ENCODE data around the gene PRR5L. TPM values are rescaled to one million over a fixed set of nuclear protein-coding genes. Genes with fewer than 3 reads are reported as not detected.

Gene PRR5L
- total and polyA plus RNA-seq, 12 donors, result 1.7 to 10.2 (median 7.3) TPM

DNA sequence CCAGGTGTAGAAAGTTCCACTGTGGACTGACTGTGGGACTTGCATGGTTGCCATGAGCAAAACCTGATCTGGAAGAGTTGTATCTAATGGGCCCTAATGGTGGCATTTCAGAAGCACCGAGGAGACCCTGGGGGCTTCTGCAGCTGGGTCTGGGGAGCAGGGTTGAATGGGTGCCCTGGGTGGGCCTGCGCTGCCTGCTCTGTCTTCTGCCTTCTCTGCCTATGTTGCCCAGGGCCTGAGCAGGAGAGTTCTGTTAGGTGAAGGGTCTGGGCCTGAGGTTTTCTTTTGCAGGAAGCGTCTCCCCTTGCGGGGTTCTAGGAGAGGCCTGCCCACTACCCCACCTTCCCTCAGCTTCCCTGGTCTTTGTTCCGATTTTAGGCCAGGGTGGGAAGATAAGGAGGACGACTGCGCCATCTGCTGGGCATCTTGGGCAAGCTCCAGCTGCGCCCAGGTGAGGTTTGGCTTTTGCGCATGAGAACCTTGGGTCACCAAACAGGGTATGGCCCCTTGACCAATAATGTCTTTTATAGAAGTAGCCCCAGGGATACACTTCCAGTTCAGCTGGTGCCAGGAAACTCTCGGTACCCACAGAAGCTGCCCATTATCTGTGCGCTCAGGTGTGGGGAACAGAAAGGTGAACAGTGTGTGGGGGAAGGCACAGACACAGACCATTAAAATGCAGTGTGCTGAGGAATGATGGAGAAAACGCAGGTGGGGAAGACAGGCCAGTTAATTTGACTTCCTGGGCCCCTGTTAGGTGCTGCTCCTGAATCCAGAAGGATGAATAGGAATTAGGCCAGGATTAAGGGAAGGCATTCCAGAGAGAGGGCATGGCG is 30.1 kb upstream of the PRR5L start:
- peak; percentile 36 to 80 (median 53) for DNase-seq
- no peaks in the 10 kb centered on the region for H3K9me3 ChIP-seq (replicated peaks in 1 of 3)
- no peak overlapping the region for H3K27ac ChIP-seq
- H3K36me3 ChIP-seq (replicated peaks in 1 of 2), result no peaks in the 10 kb centered on the region
- WGBS, 4 donors, result 24 to 69% (median 29%) methylated on average over 6 to 13 of the region's 13 CpGs
- no peaks in the 10 kb centered on the region for H3K4me1 ChIP-seq (replicated peaks in 1 of 2)
- no peak overlapping the region for H3K4me3 ChIP-seq
- H3K27me3 ChIP-seq, result no peaks in the 10 kb centered on the region
- no peak for TF ChIP-seq POLR2A (IDR thresholded peaks at IDR 0.05)
- TF ChIP-seq, protein P1, sequence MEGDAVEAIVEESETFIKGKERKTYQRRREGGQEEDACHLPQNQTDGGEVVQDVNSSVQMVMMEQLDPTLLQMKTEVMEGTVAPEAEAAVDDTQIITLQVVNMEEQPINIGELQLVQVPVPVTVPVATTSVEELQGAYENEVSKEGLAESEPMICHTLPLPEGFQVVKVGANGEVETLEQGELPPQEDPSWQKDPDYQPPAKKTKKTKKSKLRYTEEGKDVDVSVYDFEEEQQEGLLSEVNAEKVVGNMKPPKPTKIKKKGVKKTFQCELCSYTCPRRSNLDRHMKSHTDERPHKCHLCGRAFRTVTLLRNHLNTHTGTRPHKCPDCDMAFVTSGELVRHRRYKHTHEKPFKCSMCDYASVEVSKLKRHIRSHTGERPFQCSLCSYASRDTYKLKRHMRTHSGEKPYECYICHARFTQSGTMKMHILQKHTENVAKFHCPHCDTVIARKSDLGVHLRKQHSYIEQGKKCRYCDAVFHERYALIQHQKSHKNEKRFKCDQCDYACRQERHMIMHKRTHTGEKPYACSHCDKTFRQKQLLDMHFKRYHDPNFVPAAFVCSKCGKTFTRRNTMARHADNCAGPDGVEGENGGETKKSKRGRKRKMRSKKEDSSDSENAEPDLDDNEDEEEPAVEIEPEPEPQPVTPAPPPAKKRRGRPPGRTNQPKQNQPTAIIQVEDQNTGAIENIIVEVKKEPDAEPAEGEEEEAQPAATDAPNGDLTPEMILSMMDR (IDR thresholded peaks at IDR 0.05), result peak; percentile 77 to 90 (median 86)
- intact Hi-C loops (cut with DNase I), result loop anchor here (2.0 to 10.0 kb wide), 5 partner anchors 431 to 781 kb away; partner anchors contain the start of gene FJX1 (in 1 of the 2)

DNA sequence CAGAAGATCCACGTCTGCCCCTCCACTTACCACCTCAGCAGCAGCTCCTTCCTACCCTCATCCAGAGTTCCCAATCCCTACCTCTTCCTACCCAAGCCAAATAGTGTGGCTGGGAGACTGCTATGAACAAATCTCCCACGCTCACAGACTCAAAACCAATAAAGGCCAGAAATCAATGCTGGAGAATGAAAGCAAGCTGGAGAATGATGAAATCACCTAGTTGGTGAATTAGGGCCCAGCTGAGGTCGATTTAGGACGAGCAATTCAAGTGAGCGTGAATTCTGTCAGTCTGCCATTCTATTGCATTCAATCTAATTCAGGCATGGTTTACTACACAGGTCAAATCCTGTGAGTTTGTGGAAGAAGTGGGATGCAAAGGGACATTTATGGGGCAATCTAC is 29.3 kb upstream of the PRR5L start:
- H3K27me3 ChIP-seq, result no peaks in the 10 kb centered on the region
- DNase-seq, result no peak
- intact Hi-C loops (cut with DNase I), result loop anchor here (2.0 to 10.0 kb wide), 5 partner anchors 432 to 782 kb away; partner anchors contain the start of gene FJX1 (in 1 of the 2)
- no peak overlapping the region for H3K27ac ChIP-seq
- H3K36me3 ChIP-seq (replicated peaks in 1 of 2), result no peaks in the 10 kb centered on the region
- 58 to 66% (median 60%) methylated on average over 5 of the region's 5 CpGs for WGBS, 4 donors
- no peaks in the 10 kb centered on the region for H3K9me3 ChIP-seq (replicated peaks in 1 of 3)
- no peak for TF ChIP-seq POLR2A (IDR thresholded peaks at IDR 0.05)
- TF ChIP-seq, protein P1 (IDR thresholded peaks at IDR 0.05), result no peak
- no peak overlapping the region for H3K4me3 ChIP-seq
- H3K4me1 ChIP-seq (replicated peaks in 1 of 2), result no peaks in the 10 kb centered on the region

DNA sequence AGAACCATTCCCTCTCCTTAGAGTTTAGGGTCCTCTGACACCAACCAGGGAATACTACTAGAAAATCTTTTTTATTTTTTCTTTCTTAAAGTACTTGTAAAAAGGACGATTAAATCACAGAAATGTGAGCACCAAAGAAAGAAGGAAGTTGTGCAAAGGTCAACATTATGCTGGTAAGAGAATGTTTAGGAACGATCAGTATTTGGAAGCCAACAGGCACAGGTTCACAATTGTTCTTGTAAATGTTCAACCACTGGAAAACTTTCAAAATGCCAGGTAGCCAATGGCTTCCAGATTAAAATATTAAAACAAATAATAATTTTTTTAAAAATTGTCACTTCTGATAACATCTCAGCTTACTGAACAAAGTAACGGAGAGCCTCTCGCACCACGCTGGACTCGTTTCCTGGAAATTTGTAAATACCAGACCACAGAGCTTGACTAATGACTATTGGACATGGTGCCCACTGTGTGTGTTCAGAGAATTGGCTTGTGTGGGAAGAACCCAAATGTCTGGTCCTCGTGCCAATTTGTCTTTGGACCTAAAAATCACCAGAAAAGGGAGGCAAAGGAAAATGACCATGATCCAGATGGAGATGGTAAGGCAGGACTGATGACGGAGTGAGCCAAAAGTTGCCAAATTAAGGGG is 27.6 kb upstream of the PRR5L start:
- peaks cover 0 to 6% of the 10 kb centered on the region in 2 donors for H3K36me3 ChIP-seq (replicated peaks in 1 of 2)
- no peak for TF ChIP-seq POLR2A (IDR thresholded peaks at IDR 0.05)
- TF ChIP-seq, protein P1 (IDR thresholded peaks at IDR 0.05), result no peak
- H3K9me3 ChIP-seq (replicated peaks in 1 of 3), result no peaks in the 10 kb centered on the region
- H3K4me1 ChIP-seq (replicated peaks in 1 of 2), result no peaks in the 10 kb centered on the region
- no peak overlapping the region for H3K4me3 ChIP-seq
- no peak overlapping the region for H3K27ac ChIP-seq
- DNase-seq, result no peak
- WGBS, 4 donors, result 74 to 89% (median 80%) methylated on average over 8 of the region's 8 CpGs
- intact Hi-C loops (cut with DNase I), result loop anchor here (5.0 to 10.0 kb wide), 4 partner anchors 434 to 784 kb away; partner anchors contain the start of gene FJX1 (in 1 of the 2)
- no peaks in the 10 kb centered on the region for H3K27me3 ChIP-seq

DNA sequence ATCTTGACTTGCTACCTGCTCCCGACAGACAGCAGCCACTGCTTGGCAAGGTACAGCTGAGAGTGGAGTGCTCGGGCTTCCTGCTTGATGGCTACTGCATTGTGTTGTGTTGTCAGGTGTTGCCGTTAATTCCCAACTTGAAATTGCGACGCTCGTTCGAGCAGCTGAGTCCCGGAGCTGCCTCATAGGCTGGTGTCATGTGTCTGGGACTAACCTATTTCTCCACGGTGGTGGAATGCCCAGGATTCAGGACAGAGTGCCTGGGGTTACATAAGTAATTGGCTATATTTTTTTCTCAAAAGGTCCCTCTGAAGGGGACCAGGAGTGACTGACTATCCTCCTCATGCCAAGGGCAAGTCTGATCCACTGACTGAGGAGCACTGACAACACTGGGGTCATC is 25.4 kb upstream of the PRR5L start:
- H3K4me3 ChIP-seq, result no peak overlapping the region
- intact Hi-C loops (cut with DNase I), result no loop called here
- TF ChIP-seq, protein P1 (IDR thresholded peaks at IDR 0.05), result no peak
- no peak for TF ChIP-seq POLR2A (IDR thresholded peaks at IDR 0.05)
- 92 to 98% (median 94%) methylated on average over 8 to 9 of the region's 9 CpGs for WGBS, 4 donors
- H3K27me3 ChIP-seq, result no peaks in the 10 kb centered on the region
- no peak overlapping the region for H3K27ac ChIP-seq
- DNase-seq, result no peak
- H3K4me1 ChIP-seq (replicated peaks in 1 of 2), result no peaks in the 10 kb centered on the region
- no peaks in the 10 kb centered on the region for H3K9me3 ChIP-seq (replicated peaks in 1 of 3)
- peaks cover 0 to 24% of the 10 kb centered on the region in 2 donors for H3K36me3 ChIP-seq (replicated peaks in 1 of 2)
